Stimulated activated CD8-positive, alpha-beta memory T cell treated with anti-CD3 and anti-CD28 coated beads, Interleukin-4, amount 100 ng/mL, for 4 hours (primary cell): ENCODE measurements around the gene ZNF311.

ENCODE experiments used
- DNase-seq, 2 donors: peaks; one replicate each; pipeline ENCODE4 v3.0.0-alpha.2; 2020; ENCODE audit warnings: low read depth in 2 of 2, low spot score in 1 of 2

The ZNF311 gene

GRCh38 chr6:29005183-29005885 lies at the start of gene ZNF311:
Gene ZNF311, minus strand, starts transcription at chr6:29005315. Its CDS starts 1,361 bp downstream, at chr6:29003954.
- no peak for DNase-seq

- DNase-seq: no peak
Observed at GRCh38 chr6:29051680-29052079, 46.6 kb upstream of the ZNF311 start.

- DNase-seq: no peak
Observed at GRCh38 chr6:29045075-29045474, 40.0 kb upstream of the ZNF311 start, which contains the start of gene OR2W1. Gene OR2W1, minus strand, starts transcription at chr6:29045175. Its CDS starts 0 bp downstream, at chr6:29045175.

- DNase-seq: no peak
Observed at GRCh38 chr6:29035951-29036350, 30.8 kb upstream of the ZNF311 start.

GRCh38 chr6:29028821-29029220 lies 23.7 kb upstream of the ZNF311 start:
- no peak for DNase-seq

GRCh38 chr6:29025927-29026585 lies 20.9 kb upstream of the ZNF311 start:
- DNase-seq: no peak

- no peak for DNase-seq
Observed at GRCh38 chr6:29021434-29021833, 16.3 kb upstream of the ZNF311 start.

- no peak for DNase-seq
Observed at GRCh38 chr6:29019629-29020028, 14.5 kb upstream of the ZNF311 start.

- no peak for DNase-seq
Observed at GRCh38 chr6:29017428-29017802, 12.3 kb upstream of the ZNF311 start.

- peak; percentile 57 to 78 for DNase-seq
Observed at GRCh38 chr6:29016559-29017427, 11.7 kb upstream of the ZNF311 start.

- DNase-seq: no peak
Observed at GRCh38 chr6:29014729-29015608, 9.9 kb upstream of the ZNF311 start.

- DNase-seq: no peak
Observed at GRCh38 chr6:29011276-29011734, 6.2 kb upstream of the ZNF311 start.

- no peak for DNase-seq
Observed at GRCh38 chr6:29009358-29009757, 4.2 kb upstream of the ZNF311 start.

- no peak for DNase-seq
Observed at GRCh38 chr6:29008089-29008488, 3.0 kb upstream of the ZNF311 start.

- no peak for DNase-seq
Observed at GRCh38 chr6:28996844-28997510, 8.1 kb downstream of the ZNF311 start.

GRCh38 chr6:28995093-28995650 lies 9.9 kb downstream of the ZNF311 start:
- no peak for DNase-seq

- peak in 1 of 2 donors; percentile 58 for DNase-seq
Observed at GRCh38 chr6:28988536-28989311, 16.4 kb downstream of the ZNF311 start.

GRCh38 chr6:28985462-28986164 lies 19.5 kb downstream of the ZNF311 start:
- DNase-seq: no peak
